Neuron (in vitro differentiated cells): Measurements from ENCODE around the gene CLEC2A.

Experiments
- H2AFZ ChIP-seq: one replicate; pipeline ENCODE4 v1.6.1; 2013; ENCODE audit warnings: low read depth, mild to moderate bottlenecking, inconsistent platforms, low read length, moderate library complexity
- H3K27me3 ChIP-seq: one replicate; pipeline ENCODE4 v1.6.1; 2013; ENCODE audit warnings: low read length; ENCODE audit not compliant: insufficient read depth
- H3K36me3 ChIP-seq: one replicate; pipeline ENCODE4 v1.6.1; 2013; ENCODE audit warnings: low read length; ENCODE audit not compliant: insufficient read depth
- H3K4me1 ChIP-seq: one replicate; pipeline ENCODE4 v1.6.1; 2013; ENCODE audit warnings: low read length; ENCODE audit not compliant: insufficient read depth
- H3K4me3 ChIP-seq: 2 replicates; pipeline ENCODE4 v1.5.1; 2013; ENCODE audit warnings: mild to moderate bottlenecking, low read length, moderate library complexity
- H3K9me3 ChIP-seq: one replicate; pipeline ENCODE4 v1.6.1; 2013; ENCODE audit warnings: low read length

Gene CLEC2A

DNA sequence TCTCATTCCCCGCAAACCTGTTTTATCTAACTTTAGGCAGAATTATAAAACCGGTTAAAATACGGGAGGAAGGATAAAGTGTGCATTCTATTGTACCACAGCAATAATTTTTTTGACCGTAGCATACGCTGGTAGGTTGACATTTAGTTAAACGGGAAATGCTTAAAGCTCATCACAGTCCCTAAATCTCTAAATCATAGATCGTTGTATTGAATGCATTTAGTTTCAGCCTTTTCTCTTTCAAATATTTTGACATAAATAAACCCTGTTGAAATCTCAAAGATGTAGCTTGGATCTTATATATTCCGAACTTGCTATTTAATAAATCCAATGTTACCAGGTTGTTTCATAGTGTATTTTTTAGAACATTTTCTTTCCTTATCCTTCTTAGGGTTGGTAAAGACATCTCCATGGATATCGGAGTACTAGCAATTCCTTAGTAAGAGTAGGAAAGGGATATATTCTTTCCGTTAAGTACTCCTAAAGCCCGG lies 63.8 kb downstream of the CLEC2A start:
- Histone ChIP-seq H3K27me3 (no peaks in the 10 kb centered on the region), H3K9me3 (no peaks in the 10 kb centered on the region), H3K4me3 (no peak overlapping the region), H2AFZ (no peak overlapping the region), H3K4me1 (no peaks in the 10 kb centered on the region), H3K36me3 (no peaks in the 10 kb centered on the region)

DNA sequence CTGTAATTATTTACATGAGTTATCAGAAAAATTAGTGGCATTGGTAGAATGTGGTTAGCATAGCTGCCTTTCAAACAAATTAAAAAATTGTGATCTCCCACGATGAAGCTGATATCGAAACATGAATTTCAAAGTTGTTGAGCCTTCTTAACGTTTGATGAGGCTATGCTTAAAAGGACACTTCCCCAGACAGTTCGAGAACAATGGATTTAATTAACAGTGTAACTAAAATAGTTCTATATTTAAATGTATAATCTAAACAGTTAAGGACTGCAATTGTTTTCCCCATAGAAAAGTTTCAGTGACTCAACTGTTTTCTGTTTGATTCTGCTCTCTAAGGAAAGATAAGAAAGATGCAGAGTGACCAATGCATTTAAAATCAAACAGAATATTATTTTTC lies 64.6 kb downstream of the CLEC2A start:
- Histone ChIP-seq H2AFZ (no peak overlapping the region), H3K9me3 (no peaks in the 10 kb centered on the region), H3K4me3 (no peak overlapping the region), H3K36me3 (no peaks in the 10 kb centered on the region), H3K27me3 (no peaks in the 10 kb centered on the region), H3K4me1 (no peaks in the 10 kb centered on the region)

DNA sequence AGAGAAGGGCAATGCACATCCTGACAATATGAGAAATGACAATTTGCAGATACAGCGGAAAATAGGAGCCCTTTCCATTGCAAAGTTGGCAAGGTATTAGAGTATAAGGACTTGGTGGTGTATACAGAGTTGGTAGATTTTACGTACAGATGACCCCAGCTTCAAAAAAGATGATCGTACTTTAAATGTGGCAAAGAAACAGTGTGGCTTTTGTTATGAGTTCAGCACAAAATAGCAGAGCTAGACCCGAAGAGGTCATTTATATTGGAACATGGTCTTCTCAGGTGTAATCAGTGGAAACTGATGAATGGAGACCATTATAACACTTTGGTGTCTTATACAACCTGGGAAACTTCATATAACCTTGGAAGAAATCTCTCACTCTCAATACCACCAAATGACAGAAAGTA lies 65.3 kb downstream of the CLEC2A start:
- H2AFZ ChIP-seq = no peak overlapping the region
- no peaks in the 10 kb centered on the region for H3K36me3 ChIP-seq
- H3K27me3 ChIP-seq = no peaks in the 10 kb centered on the region
- no peak overlapping the region for H3K4me3 ChIP-seq
- no peaks in the 10 kb centered on the region for H3K4me1 ChIP-seq
- no peaks in the 10 kb centered on the region for H3K9me3 ChIP-seq

DNA sequence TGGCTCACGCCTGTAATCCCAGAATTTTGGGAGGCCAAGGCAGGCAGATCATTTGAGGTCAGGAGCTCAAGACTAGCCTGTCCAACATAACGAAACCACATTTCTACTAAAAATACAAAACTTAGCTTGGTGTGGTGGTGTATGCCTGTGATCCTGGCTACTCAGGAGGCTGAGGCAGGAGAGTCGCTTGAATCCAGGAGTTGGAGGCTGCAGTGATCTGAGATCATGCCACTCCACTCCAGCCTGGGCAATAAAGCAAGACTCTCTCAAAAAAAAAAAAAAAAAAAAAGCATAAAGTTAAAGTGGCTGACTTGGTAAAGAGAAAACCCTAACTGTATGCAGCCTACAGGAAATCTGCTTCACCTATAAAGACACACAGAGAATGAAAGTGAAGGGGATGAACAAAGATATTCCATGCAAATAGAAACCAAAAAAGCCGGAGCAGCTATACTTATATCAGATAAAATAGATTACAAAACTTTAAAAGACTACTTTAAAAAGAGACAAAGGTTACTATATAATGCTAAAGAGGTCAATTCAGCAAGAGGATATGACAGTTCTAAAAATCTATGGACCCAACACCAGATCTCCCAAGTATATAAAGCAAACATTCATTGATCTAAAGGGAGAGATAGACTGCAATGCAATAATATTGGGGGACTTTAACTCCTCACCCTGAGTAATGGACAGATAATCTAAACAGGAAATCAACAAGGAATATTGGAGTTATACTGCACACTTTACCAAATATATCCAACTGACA lies 67.1 kb downstream of the CLEC2A start:
- H3K9me3 ChIP-seq = no peaks in the 10 kb centered on the region
- no peaks in the 10 kb centered on the region for H3K27me3 ChIP-seq
- H3K4me1 ChIP-seq = no peaks in the 10 kb centered on the region
- no peaks in the 10 kb centered on the region for H3K36me3 ChIP-seq
- no peak overlapping the region for H2AFZ ChIP-seq
- no peak overlapping the region for H3K4me3 ChIP-seq
